Memory B cell (primary cell): ENCODE results near the gene ABAT.
"Not testable (repeated sequence)": the region's sequence is repeated elsewhere in the genome, so short reads cannot be mapped to it uniquely, and the experiment has no call there.

Experiments
- ATAC-seq: fragments of 150-1000 bp; cut with Tn5 transposase; 2 replicates; pipeline ENCODE4 v1.10.0; 2021; ENCODE audit warnings: low read depth, mild to moderate bottlenecking, moderate library complexity
- DNase-seq, 2 donors: peaks; one replicate each; pipeline ENCODE4 v3.0.0; 2022; ENCODE audit warnings: low spot score in 2 of 2
- H3K27ac Mint-ChIP-seq: one replicate; pipeline ENCODE4 v1.8.0; 2022; ENCODE audit warnings: mild to moderate bottlenecking, moderate library complexity, mixed read lengths
- H3K27me3 Mint-ChIP-seq: one replicate; pipeline ENCODE4 v1.8.0; 2022; ENCODE audit warnings: mixed read lengths
- H3K36me3 Mint-ChIP-seq: one replicate; pipeline ENCODE4 v1.8.0; 2022; ENCODE audit warnings: mild to moderate bottlenecking, mixed read lengths
- H3K4me1 Mint-ChIP-seq: one replicate; pipeline ENCODE4 v1.8.0; 2022; ENCODE audit warnings: mixed read lengths
- H3K4me3 Mint-ChIP-seq: one replicate; pipeline ENCODE4 v1.8.0; 2022; ENCODE audit warnings: mild to moderate bottlenecking, moderate library complexity, mixed read lengths
- H3K9me3 Mint-ChIP-seq: one replicate; pipeline ENCODE4 v1.8.0; 2022; ENCODE audit warnings: mixed read lengths

The ABAT gene

GRCh38 chr16:8742068-8742467 lies 67.7 kb downstream of the ABAT start:
- Mint-ChIP-seq H3K27ac (no peak overlapping the region), H3K36me3 (peaks cover 3% of the 10 kb centered on the region), H3K27me3 (no peaks in the 10 kb centered on the region), H3K4me1 (no peaks in the 10 kb centered on the region), H3K4me3 (no peak overlapping the region), H3K9me3 (no peaks in the 10 kb centered on the region)
- DNase-seq (no peak), ATAC-seq (no peak)

- H3K4me1 Mint-ChIP-seq, ATAC-seq, H3K27me3 Mint-ChIP-seq, DNase-seq, H3K36me3 Mint-ChIP-seq, H3K9me3 Mint-ChIP-seq, H3K4me3 Mint-ChIP-seq: not testable (repeated sequence)
- H3K27ac Mint-ChIP-seq, result peak overlapping the region; percentile 81
Observed at GRCh38 chr16:8748944-8749343, 74.5 kb downstream of the ABAT start.

DNA sequence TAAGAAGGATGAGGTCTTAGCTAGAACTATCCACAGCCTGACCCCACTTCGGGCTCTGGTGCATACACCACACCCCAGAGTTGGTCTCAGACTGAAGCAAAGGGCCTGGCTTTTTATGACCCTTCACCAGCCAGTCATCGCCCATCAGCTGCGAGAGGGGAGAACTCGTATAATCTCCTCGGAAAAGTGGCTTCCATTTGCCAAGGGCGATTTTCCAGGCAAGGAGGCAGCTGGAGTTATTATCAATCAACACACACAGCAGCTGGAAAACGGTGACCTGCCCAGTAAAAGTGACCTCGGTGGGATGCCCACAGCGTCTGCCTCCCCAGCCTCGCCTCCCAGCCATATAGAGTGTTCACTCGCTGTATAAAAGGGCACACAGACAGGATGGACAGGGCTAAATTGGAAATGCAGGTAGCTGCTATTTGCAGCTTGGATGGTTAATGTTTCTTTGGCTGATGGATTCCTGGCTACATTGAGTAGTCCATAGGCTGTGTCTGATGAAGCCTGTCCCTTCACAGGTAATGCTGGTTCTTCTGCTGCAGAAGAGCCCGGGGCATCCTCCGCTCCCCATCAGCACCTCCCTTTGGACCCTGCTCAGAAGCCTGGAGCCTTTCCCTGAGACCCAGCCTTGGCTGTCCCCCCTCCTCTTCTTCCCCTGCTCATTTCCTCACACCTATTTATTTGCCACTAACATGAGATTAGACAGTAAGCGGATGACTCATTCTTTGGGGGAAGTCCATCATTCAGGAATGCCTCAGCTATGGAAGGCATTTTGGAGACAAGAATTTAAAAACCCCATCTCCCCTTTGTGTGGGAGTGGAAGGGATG lies 77.3 kb downstream of the ABAT start:
- H3K27ac Mint-ChIP-seq, result no peak overlapping the region
- no peak overlapping the region for H3K4me3 Mint-ChIP-seq
- H3K27me3 Mint-ChIP-seq, result no peaks in the 10 kb centered on the region
- no peaks in the 10 kb centered on the region for H3K4me1 Mint-ChIP-seq
- no peaks in the 10 kb centered on the region for H3K9me3 Mint-ChIP-seq
- peaks cover 4% of the 10 kb centered on the region for H3K36me3 Mint-ChIP-seq
- no peak for DNase-seq
- ATAC-seq, result no peak

- no peak for DNase-seq
- no peak overlapping the region for H3K4me3 Mint-ChIP-seq
- H3K36me3 Mint-ChIP-seq, result peaks cover 4% of the 10 kb centered on the region
- H3K27me3 Mint-ChIP-seq, result no peaks in the 10 kb centered on the region
- H3K4me1 Mint-ChIP-seq, result no peaks in the 10 kb centered on the region
- no peak for ATAC-seq
- H3K27ac Mint-ChIP-seq, result no peak overlapping the region
- H3K9me3 Mint-ChIP-seq, result no peaks in the 10 kb centered on the region
Observed at GRCh38 chr16:8752706-8753105, 78.3 kb downstream of the ABAT start.

- ATAC-seq (no peak), DNase-seq (no peak)
- Mint-ChIP-seq H3K27ac (no peak overlapping the region), H3K4me3 (no peak overlapping the region), H3K9me3 (no peaks in the 10 kb centered on the region), H3K4me1 (no peaks in the 10 kb centered on the region), H3K36me3 (peaks cover 7% of the 10 kb centered on the region), H3K27me3 (no peaks in the 10 kb centered on the region)
Observed at GRCh38 chr16:8753416-8754054, 79.1 kb downstream of the ABAT start.

- no peaks in the 10 kb centered on the region for H3K4me1 Mint-ChIP-seq
- H3K36me3 Mint-ChIP-seq, result peaks cover 11% of the 10 kb centered on the region
- no peaks in the 10 kb centered on the region for H3K27me3 Mint-ChIP-seq
Observed at GRCh38 chr16:8756755-8757154, 82.3 kb downstream of the ABAT start.

GRCh38 chr16:8758022-8758421 lies 83.6 kb downstream of the ABAT start:
- ATAC-seq (no peak), DNase-seq (no peak)
- Mint-ChIP-seq H3K9me3 (no peaks in the 10 kb centered on the region), H3K4me3 (no peak overlapping the region), H3K4me1 (no peaks in the 10 kb centered on the region), H3K27ac (no peak overlapping the region), H3K36me3 (peaks cover 14% of the 10 kb centered on the region), H3K27me3 (no peaks in the 10 kb centered on the region)

More at GRCh38 chr16:8756755-8757154, 82.3 kb downstream of the ABAT start:
- no peak for DNase-seq
- no peak overlapping the region for H3K27ac Mint-ChIP-seq
- no peaks in the 10 kb centered on the region for H3K9me3 Mint-ChIP-seq
- no peak for ATAC-seq
- H3K4me3 Mint-ChIP-seq, result no peak overlapping the region

DNA sequence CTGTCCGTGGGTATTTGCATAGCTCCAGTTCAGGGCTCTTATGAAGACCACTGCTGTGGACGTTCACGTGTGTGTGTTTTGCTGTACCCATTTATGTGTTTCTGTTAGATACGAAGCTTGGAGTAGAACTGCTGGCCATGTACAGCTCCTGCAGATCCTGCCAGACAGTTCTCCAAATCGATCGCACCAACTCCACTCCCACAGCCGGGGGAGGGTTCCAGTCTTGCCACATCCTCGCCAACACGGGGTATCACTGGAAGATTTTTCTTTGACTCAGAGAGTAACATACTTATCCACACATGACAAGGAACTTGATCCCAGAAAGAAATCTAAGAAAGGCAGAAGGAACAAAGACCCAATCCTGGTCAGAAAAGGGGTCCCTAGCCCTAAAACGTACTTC lies 85.6 kb downstream of the ABAT start:
- Mint-ChIP-seq H3K36me3 (peaks cover 18% of the 10 kb centered on the region), H3K9me3 (no peaks in the 10 kb centered on the region), H3K4me3 (no peak overlapping the region), H3K27me3 (no peaks in the 10 kb centered on the region), H3K27ac (no peak overlapping the region), H3K4me1 (no peaks in the 10 kb centered on the region)
- no peak for ATAC-seq
- no peak for DNase-seq

DNA sequence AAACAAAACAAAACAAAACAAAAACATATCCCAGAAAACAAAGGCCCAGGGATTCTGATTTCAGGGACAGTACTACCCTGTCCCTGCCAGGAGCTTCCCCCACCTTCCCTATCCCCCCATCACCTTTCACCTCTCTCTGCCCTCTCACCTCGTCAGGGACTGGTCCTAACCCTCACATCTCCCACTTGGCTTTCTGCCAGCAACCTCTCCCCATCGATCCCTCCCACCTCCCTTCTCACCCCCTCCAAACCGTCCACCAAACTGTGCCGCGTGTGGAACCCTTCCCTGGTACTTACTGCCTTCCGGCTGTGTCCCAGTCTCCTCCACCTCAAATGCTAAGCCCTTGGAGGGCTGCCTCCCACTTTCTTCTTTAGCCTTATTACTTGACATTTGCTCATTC lies 86.7 kb downstream of the ABAT start:
- no peak for ATAC-seq
- no peaks in the 10 kb centered on the region for H3K4me1 Mint-ChIP-seq

DNA sequence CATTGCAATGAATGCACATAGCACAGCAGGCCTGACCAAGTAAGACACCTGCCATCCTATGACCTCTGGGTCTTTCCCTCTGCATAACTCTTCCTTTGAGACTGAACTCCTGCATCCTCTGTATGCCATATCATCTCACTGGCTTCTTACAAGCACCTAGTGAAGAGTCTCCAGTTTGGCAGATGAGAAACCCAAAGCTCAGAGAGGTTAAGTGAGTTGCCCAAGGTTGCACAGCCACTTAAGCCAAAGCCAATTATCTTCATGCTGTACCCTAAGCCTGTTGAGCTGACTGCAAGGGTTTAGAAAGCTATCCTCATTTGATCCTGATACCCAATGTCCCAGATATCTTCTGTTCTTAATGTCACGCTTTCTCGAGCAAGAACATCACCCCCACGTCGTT lies 87.8 kb downstream of the ABAT start:
- no peak for DNase-seq
- ATAC-seq, result no peak
- Mint-ChIP-seq H3K4me1 (no peaks in the 10 kb centered on the region), H3K36me3 (peaks cover 22% of the 10 kb centered on the region), H3K27me3 (no peaks in the 10 kb centered on the region), H3K9me3 (no peaks in the 10 kb centered on the region), H3K4me3 (no peak overlapping the region), H3K27ac (no peak overlapping the region)

More for the DNA sequence above, 86.7 kb downstream of the ABAT start:
- H3K27me3 Mint-ChIP-seq, result no peaks in the 10 kb centered on the region
- H3K36me3 Mint-ChIP-seq, result peaks cover 22% of the 10 kb centered on the region
- DNase-seq, result no peak
- no peak overlapping the region for H3K27ac Mint-ChIP-seq
- H3K9me3 Mint-ChIP-seq, result no peaks in the 10 kb centered on the region
- no peak overlapping the region for H3K4me3 Mint-ChIP-seq

- Mint-ChIP-seq H3K27me3 (no peaks in the 10 kb centered on the region), H3K4me3 (no peak overlapping the region), H3K4me1 (no peaks in the 10 kb centered on the region), H3K36me3 (peaks cover 21% of the 10 kb centered on the region), H3K27ac (no peak overlapping the region), H3K9me3 (no peaks in the 10 kb centered on the region)
- ATAC-seq (no peak), DNase-seq (no peak)
Observed at GRCh38 chr16:8763083-8763482, 88.7 kb downstream of the ABAT start.

DNA sequence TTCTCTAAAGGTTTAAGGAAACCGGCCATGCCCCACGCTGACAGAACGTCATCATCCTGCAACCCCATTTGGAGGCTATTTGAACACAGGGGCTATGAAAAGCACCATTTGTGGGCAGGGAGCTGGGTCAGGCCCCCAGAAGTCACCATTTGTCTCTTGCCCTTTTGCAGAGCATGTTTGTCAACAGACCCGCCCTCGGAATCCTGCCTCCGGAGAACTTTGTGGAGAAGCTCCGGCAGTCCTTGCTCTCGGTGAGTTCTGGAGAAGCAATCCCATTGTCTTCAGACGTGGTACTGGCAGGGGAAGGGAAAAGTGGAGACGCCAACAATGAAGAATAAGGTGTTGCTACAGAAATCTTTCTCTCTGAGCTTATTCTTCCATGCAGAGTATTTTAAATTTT lies 89.5 kb downstream of the ABAT start:
- no peak overlapping the region for H3K27ac Mint-ChIP-seq
- no peaks in the 10 kb centered on the region for H3K9me3 Mint-ChIP-seq
- no peaks in the 10 kb centered on the region for H3K4me1 Mint-ChIP-seq
- no peak overlapping the region for H3K4me3 Mint-ChIP-seq
- no peaks in the 10 kb centered on the region for H3K27me3 Mint-ChIP-seq
- ATAC-seq (no peak), DNase-seq (no peak)
- peaks cover 19% of the 10 kb centered on the region for H3K36me3 Mint-ChIP-seq

GRCh38 chr16:8764525-8765250 lies 90.3 kb downstream of the ABAT start:
- no peaks in the 10 kb centered on the region for H3K9me3 Mint-ChIP-seq
- H3K36me3 Mint-ChIP-seq, result peaks cover 21% of the 10 kb centered on the region
- H3K27ac Mint-ChIP-seq, result no peak overlapping the region
- no peaks in the 10 kb centered on the region for H3K4me1 Mint-ChIP-seq
- ATAC-seq (no peak), DNase-seq (no peak)
- no peak overlapping the region for H3K4me3 Mint-ChIP-seq
- H3K27me3 Mint-ChIP-seq, result no peaks in the 10 kb centered on the region

DNA sequence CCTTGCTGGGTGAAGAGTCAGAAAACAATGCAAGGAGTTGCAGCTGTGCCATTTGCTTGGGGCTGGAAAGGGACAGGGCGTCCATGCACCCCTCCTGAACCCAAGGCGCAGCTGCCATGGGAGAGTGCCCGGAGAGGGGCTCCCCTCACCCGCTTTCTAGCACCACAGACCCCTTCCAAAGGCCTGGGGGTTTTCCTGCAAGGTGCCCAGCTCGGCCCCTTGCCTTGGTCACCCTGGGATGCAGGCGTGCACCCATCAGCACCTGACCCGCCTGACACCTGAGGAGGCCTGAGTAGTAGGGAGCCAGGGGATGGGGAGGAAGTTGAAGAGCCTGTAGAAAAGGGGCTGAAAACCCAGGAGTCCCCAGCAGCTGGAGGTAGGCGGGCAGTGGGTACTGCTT lies 92.8 kb downstream of the ABAT start:
- H3K27ac Mint-ChIP-seq, result no peak overlapping the region
- H3K4me1 Mint-ChIP-seq, result no peaks in the 10 kb centered on the region
- no peak overlapping the region for H3K4me3 Mint-ChIP-seq
- no peaks in the 10 kb centered on the region for H3K9me3 Mint-ChIP-seq
- no peaks in the 10 kb centered on the region for H3K27me3 Mint-ChIP-seq
- H3K36me3 Mint-ChIP-seq, result peaks cover 14% of the 10 kb centered on the region
- no peak for ATAC-seq
- DNase-seq, result no peak
